GOT3 (cell line): ENCODE results near the gene CNIH1.
"Not testable (repeated sequence)": the region's sequence is repeated elsewhere in the genome, so short reads cannot be mapped to it uniquely, and the experiment has no call there.

Experiments
- DNase-seq: peaks from one replicate; lab custom pipeline; 2025; ENCODE audit warnings: mixed read lengths; lab: John Stamatoyannopoulos, UW

Gene CNIH1

GRCh38 chr14:54427871-54428270, 13.3 kb downstream of the CNIH1 start:
- no peak for DNase-seq

GRCh38 chr14:54425537-54426274, 15.5 kb downstream of the CNIH1 start:
- no peak for DNase-seq

GRCh38 chr14:54425068-54425467, 16.1 kb downstream of the CNIH1 start:
- DNase-seq: no peak

GRCh38 chr14:54424479-54424901, 16.7 kb downstream of the CNIH1 start:
- DNase-seq: no peak

- DNase-seq: no peak
These were observed 17.2 kb downstream of the CNIH1 start for GRCh38 chr14:54423991-54424390.

- no peak for DNase-seq
These were observed 20.6 kb downstream of the CNIH1 start for GRCh38 chr14:54420478-54421142.

GRCh38 chr14:54411371-54411770, 29.8 kb downstream of the CNIH1 start:
- no peak for DNase-seq

- DNase-seq: no peak
These were observed 31.0 kb downstream of the CNIH1 start for GRCh38 chr14:54410215-54410614.

GRCh38 chr14:54403401-54404005, 37.7 kb downstream of the CNIH1 start:
- not testable (repeated sequence) for DNase-seq

DNA sequence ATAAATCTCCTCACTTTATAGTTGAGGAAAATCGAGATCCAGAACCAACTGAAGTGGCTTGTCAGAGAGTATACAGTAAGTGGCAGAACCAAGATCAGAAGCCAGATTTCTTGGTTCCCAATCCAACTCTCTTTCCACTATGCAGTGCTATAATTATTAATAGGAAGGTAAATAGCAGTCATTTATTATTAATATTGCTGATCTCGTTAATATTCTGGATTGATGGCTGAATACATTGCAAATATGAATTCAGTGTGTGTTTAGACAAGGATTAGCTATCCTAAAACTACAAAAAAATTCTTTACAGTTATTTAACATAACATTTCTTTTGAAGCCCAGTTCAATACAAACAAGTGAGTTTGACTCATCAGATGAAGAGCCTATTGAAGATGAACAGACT, 41.6 kb downstream of the CNIH1 start:
- DNase-seq: no peak

- peak; percentile 65 for DNase-seq
These were observed 44.5 kb downstream of the CNIH1 start, which contains the start of gene CDKN3 for GRCh38 chr14:54396493-54397335. Gene CDKN3 (plus strand): TSS chr14:54397007. CDS start chr14:54397069, 62 bp downstream.

DNA sequence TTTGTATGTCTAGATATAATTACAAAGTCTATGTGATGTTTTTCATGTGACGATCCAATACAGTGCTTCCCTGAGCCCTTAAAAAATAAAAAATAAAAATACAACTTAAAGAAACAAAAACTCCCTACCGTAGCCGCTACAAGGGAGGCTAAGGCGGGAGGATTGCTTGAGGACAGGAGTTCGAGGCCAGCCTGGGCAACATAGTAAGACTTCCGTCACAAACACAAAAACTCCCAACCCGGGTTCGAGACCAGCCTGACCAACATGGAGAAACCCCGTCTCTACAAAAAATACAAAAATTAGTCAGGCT, 45.0 kb downstream of the CNIH1 start:
- no peak for DNase-seq

GRCh38 chr14:54395716-54396115, 45.5 kb downstream of the CNIH1 start:
- DNase-seq: no peak

GRCh38 chr14:54395284-54395683, 45.9 kb downstream of the CNIH1 start:
- no peak for DNase-seq

- no peak for DNase-seq
These were observed 46.6 kb downstream of the CNIH1 start for GRCh38 chr14:54394596-54394995.

GRCh38 chr14:54392986-54393884, 47.9 kb downstream of the CNIH1 start:
- DNase-seq: not testable (repeated sequence)

DNA sequence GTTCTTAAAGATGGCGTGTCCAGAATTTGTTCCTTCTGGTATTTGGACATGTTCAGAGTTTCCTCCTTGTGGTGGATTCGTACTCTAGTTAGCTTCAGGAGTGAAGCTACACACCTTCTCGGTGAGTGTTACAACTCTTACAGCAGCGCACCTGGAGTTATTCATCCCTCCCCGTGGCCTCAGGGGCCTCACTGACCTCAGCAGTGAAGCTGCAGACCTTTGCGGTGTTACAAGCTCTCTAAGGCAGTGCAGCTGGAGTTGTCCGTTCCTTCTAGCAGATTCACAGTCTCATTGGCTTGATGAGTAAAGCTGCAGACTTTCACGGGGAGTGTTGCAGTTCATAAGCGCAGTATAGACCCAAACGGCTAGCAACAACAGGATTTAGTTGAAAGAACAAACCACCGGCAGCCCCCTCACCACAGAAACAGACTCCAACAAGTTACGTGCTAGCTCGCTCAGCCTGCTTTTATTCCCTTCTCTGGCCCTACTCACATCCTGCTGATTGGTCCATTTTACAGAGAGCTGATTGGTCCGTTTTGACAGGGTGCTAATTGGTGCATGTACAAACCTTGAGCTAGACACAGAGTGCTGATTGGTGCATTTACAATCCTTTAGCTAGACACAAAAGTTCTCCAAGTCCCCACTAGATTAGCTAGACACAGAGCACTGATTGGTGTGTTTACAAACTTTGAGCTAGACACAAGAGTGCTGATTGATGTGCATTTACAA, 48.9 kb downstream of the CNIH1 start:
- DNase-seq: no peak

DNA sequence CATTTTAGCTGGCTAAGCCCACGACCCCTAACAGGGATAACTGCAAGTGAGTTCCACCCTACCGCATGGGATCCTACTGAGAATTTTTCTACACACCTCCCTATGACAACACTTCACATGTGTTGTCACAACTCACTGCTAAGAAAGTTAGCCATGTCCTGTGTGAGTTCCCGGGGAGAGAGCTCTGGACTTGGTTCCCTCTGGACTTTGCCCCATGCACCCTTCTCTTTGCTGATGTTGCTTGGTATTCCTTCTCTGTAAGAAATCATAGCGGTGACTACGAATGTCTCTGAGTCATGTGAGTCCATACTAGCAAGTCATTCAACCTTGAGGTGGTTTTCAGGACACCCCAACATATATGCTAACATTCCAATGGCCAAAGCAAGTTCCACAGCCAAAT, 53.8 kb downstream of the CNIH1 start:
- no peak for DNase-seq

- DNase-seq: no peak
These were observed 55.6 kb downstream of the CNIH1 start for GRCh38 chr14:54385556-54385955.

DNA sequence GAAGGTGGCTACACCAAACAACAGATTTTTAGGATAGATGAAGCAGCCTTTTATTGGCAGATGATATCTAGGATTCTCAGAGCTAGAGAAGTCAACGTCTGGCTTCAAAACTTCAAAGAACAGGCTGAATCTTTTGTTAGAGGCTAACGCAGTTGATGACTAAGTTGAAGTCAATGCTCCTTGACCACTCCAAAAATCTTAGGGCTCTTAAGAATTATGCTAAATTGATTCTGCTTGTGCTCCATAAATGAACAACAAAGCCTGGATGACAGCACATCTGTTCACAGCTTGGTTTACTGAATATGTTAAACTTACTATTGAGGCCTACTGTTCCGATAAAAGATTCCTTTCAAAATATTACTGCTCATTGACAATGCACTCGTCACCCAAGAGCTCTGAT, 57.3 kb downstream of the CNIH1 start:
- no peak for DNase-seq

DNA sequence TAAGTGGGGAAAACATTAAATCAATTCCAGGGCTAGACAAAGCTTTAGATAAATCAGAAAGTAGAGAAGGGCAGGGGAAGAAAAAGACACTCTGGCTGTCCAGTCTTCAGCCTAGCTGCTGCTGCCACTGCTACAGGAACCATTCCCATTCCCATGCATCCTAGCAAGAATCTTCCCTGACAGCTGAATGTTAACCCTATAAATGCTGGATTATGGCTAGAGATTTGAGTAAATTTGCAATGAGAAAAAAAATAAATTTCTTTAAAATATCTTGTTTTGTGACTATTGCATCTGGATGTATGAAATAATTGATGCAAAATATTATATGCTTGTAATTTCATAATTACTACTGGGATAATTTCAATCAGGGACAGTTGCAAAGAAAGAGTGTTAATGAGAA, 59.4 kb downstream of the CNIH1 start:
- no peak for DNase-seq
